Measurements from ENCODE around the gene ZDHHC9. TPM values are rescaled to one million over a fixed set of nuclear protein-coding genes. Genes with fewer than 3 reads are reported as not detected.

ZDHHC9 gene
- total RNA-seq, 4 donors from 2014 or later: 4.2 to 19.7 (median 13.1) TPM

- no peaks in the 10 kb centered on the region for H3K4me1 ChIP-seq
- H3K27ac ChIP-seq (replicated peaks in 1 of 4): no peak overlapping the region
- TF ChIP-seq CTCF (IDR thresholded peaks at IDR 0.05) (no peak), POLR2AphosphoS5 (IDR thresholded peaks at IDR 0.05) (no peak)
- 90% methylated on average over 3 of the region's 3 CpGs for WGBS
- no peaks in the 10 kb centered on the region for H3K36me3 ChIP-seq
- H3K4me3 ChIP-seq: no peak overlapping the region
- no peaks in the 10 kb centered on the region for H3K9me3 ChIP-seq
- intact Hi-C loops (cut with DNase I): no loop called here
- no peak for DNase-seq (ENCODE audit: extremely low spot score)
- H3K27me3 ChIP-seq: no peaks in the 10 kb centered on the region
Measured at GRCh38 chrX:129798456-129798855, 45.2 kb downstream of the ZDHHC9 start.

GRCh38 chrX:129797251-129797906 is 46.3 kb downstream of the ZDHHC9 start:
- WGBS: 90% methylated on average over 2 of the region's 4 CpGs
- Histone ChIP-seq H3K9me3 (no peaks in the 10 kb centered on the region), H3K27ac (replicated peaks in 1 of 4) (no peak overlapping the region), H3K4me1 (no peaks in the 10 kb centered on the region), H3K36me3 (no peaks in the 10 kb centered on the region), H3K27me3 (no peaks in the 10 kb centered on the region), H3K4me3 (no peak overlapping the region)
- intact Hi-C loops (cut with DNase I): no loop called here
- DNase-seq (ENCODE audit: extremely low spot score): no peak
- TF ChIP-seq EP300 (IDR thresholded peaks at IDR 0.05) (no peak), POLR2A (IDR thresholded peaks at IDR 0.05; ENCODE audit: low read depth) (no peak), CTCF (IDR thresholded peaks at IDR 0.05) (no peak), POLR2AphosphoS5 (IDR thresholded peaks at IDR 0.05) (no peak)

GRCh38 chrX:129795584-129795983 is 48.1 kb downstream of the ZDHHC9 start:
- Histone ChIP-seq H3K4me1 (no peaks in the 10 kb centered on the region), H3K27me3 (no peaks in the 10 kb centered on the region), H3K36me3 (no peaks in the 10 kb centered on the region), H3K27ac (replicated peaks in 1 of 4) (no peak overlapping the region), H3K9me3 (no peaks in the 10 kb centered on the region), H3K4me3 (no peak overlapping the region)
- TF ChIP-seq CTCF (IDR thresholded peaks at IDR 0.05): no peak
- no peak for TF ChIP-seq POLR2AphosphoS5 (IDR thresholded peaks at IDR 0.05)
- TF ChIP-seq EP300 (IDR thresholded peaks at IDR 0.05): no peak
- no peak for TF ChIP-seq POLR2A (IDR thresholded peaks at IDR 0.05; ENCODE audit: low read depth)
- intact Hi-C loops (cut with DNase I): no loop called here
- no CpG with 5 or more reads among the region's 1 CpG for WGBS
- no peak for DNase-seq (ENCODE audit: extremely low spot score)

- no peak for TF ChIP-seq CTCF (IDR thresholded peaks at IDR 0.05)
- no peak overlapping the region for H3K4me3 ChIP-seq
- H3K9me3 ChIP-seq: peaks cover 0 to 3% (median 0%) of the 10 kb centered on the region in 4 donors
- H3K4me1 ChIP-seq: no peaks in the 10 kb centered on the region
- 83% methylated on average over 19 of the region's 20 CpGs for WGBS
- intact Hi-C loops (cut with DNase I): no loop called here
- DNase-seq (ENCODE audit: extremely low spot score): no peak
- no peak overlapping the region for H3K27ac ChIP-seq (replicated peaks in 1 of 4)
- no peaks in the 10 kb centered on the region for H3K27me3 ChIP-seq
- no peaks in the 10 kb centered on the region for H3K36me3 ChIP-seq
Measured at GRCh38 chrX:129793604-129794191, 50.0 kb downstream of the ZDHHC9 start.

All from esophagus muscularis mucosa (tissue), 4 donors.